ENCODE results near the gene C2orf72. TPM values are rescaled to one million over a fixed set of nuclear protein-coding genes. Genes with fewer than 3 reads are reported as not detected.
"Not testable (repeated sequence)": the region's sequence is repeated elsewhere in the genome, so short reads cannot be mapped to it uniquely, and the experiment has no call there.

Gene C2orf72
- polyA plus RNA-seq, 6 donors from 2014 or later, result not detected

- H3K9me3 Mint-ChIP-seq, result peaks cover 0 to 5% (median 0%) of the 10 kb centered on the region in 7 donors
- ATAC-seq (ENCODE audit: low read depth in 2 of 2) (no peak), DNase-seq (no peak)
- peaks cover 23 to 52% (median 44%) of the 10 kb centered on the region in 3 donors for H3K27me3 Mint-ChIP-seq
- no peaks in the 10 kb centered on the region for H3K4me1 Mint-ChIP-seq
- H3K36me3 Mint-ChIP-seq, result no peaks in the 10 kb centered on the region
- H3K4me3 Mint-ChIP-seq, result no peak overlapping the region
- H3K27ac Mint-ChIP-seq, result peak overlapping the region in 1 of 6 donors; percentile 84
Observed at GRCh38 chr2:231018184-231018583, 19.1 kb upstream of the C2orf72 start.

GRCh38 chr2:231025059-231025458 is 12.3 kb upstream of the C2orf72 start:
- H3K4me3 Mint-ChIP-seq; H3K9me3 Mint-ChIP-seq; H3K27ac Mint-ChIP-seq; ATAC-seq (ENCODE audit: low read depth in 2 of 2); H3K4me1 Mint-ChIP-seq; DNase-seq; H3K36me3 Mint-ChIP-seq: not testable (repeated sequence)
- peaks cover 4 to 33% (median 14%) of the 10 kb centered on the region in 3 donors for H3K27me3 Mint-ChIP-seq

- Mint-ChIP-seq H3K27me3 (peaks cover 0 to 31% (median 11%) of the 10 kb centered on the region in 3 donors), H3K36me3 (no peaks in the 10 kb centered on the region), H3K4me3 (no peak overlapping the region), H3K4me1 (peaks cover 0 to 5% (median under 1%) of the 10 kb centered on the region in 3 donors), H3K27ac (no peak overlapping the region), H3K9me3 (peaks cover 0 to 2% (median 0%) of the 10 kb centered on the region in 7 donors)
- DNase-seq (no peak), ATAC-seq (ENCODE audit: low read depth in 2 of 2) (no peak)
Observed at GRCh38 chr2:231028889-231029288, 8.4 kb upstream of the C2orf72 start.

GRCh38 chr2:231029563-231029962 is 7.8 kb upstream of the C2orf72 start:
- no peak overlapping the region for H3K27ac Mint-ChIP-seq

GRCh38 chr2:231030725-231031124 is 6.6 kb upstream of the C2orf72 start:
- DNase-seq (no peak), ATAC-seq (ENCODE audit: low read depth in 2 of 2) (no peak)
- H3K4me1 Mint-ChIP-seq, result peaks cover 6 to 16% (median 16%) of the 10 kb centered on the region in 3 donors
- H3K27me3 Mint-ChIP-seq, result peaks cover 0 to 28% (median 11%) of the 10 kb centered on the region in 3 donors
- H3K4me3 Mint-ChIP-seq, result no peak overlapping the region
- H3K9me3 Mint-ChIP-seq, result peaks cover 0 to 2% (median 0%) of the 10 kb centered on the region in 7 donors
- no peaks in the 10 kb centered on the region for H3K36me3 Mint-ChIP-seq
- no peak overlapping the region for H3K27ac Mint-ChIP-seq

More at GRCh38 chr2:231029563-231029962, 7.8 kb upstream of the C2orf72 start:
- DNase-seq, result no peak
- Mint-ChIP-seq H3K27me3 (peaks cover 0 to 31% (median 10%) of the 10 kb centered on the region in 3 donors), H3K4me1 (peaks cover 3 to 11% (median 8%) of the 10 kb centered on the region in 3 donors), H3K4me3 (no peak overlapping the region), H3K9me3 (peaks cover 0 to 2% (median 0%) of the 10 kb centered on the region in 7 donors), H3K36me3 (no peaks in the 10 kb centered on the region)
- ATAC-seq (ENCODE audit: low read depth in 2 of 2), result no peak

- peaks cover 6 to 24% (median 16%) of the 10 kb centered on the region in 3 donors for H3K4me1 Mint-ChIP-seq
- no peak overlapping the region for H3K4me3 Mint-ChIP-seq
- peaks cover 0 to 2% (median 0%) of the 10 kb centered on the region in 7 donors for H3K9me3 Mint-ChIP-seq
- H3K27ac Mint-ChIP-seq, result no peak overlapping the region
- ATAC-seq (ENCODE audit: low read depth in 2 of 2) (no peak), DNase-seq (no peak)
- H3K27me3 Mint-ChIP-seq, result peaks cover 11 to 36% (median 17%) of the 10 kb centered on the region in 3 donors
- no peaks in the 10 kb centered on the region for H3K36me3 Mint-ChIP-seq
Observed at GRCh38 chr2:231032575-231033140, 4.7 kb upstream of the C2orf72 start.

- H3K4me3 Mint-ChIP-seq, result no peak overlapping the region
- no peak for ATAC-seq (ENCODE audit: low read depth in 2 of 2)
- no peaks in the 10 kb centered on the region for H3K36me3 Mint-ChIP-seq
Observed at GRCh38 chr2:231033147-231034132, 3.9 kb upstream of the C2orf72 start.

GRCh38 chr2:231034291-231034882 is 2.9 kb upstream of the C2orf72 start:
- Mint-ChIP-seq H3K9me3 (peaks cover 0 to 2% (median 0%) of the 10 kb centered on the region in 7 donors), H3K4me1 (peaks cover 10 to 32% (median 21%) of the 10 kb centered on the region in 3 donors), H3K36me3 (no peaks in the 10 kb centered on the region), H3K27me3 (peaks cover 27 to 46% (median 30%) of the 10 kb centered on the region in 3 donors), H3K4me3 (peak overlapping the region in 1 of 8 donors; percentile 59), H3K27ac (peak overlapping the region in 1 of 6 donors; percentile 4)
- peak; percentile 77 for ATAC-seq (ENCODE audit: low read depth in 2 of 2)
- peak; percentile 21 for DNase-seq

More at GRCh38 chr2:231033147-231034132, 3.9 kb upstream of the C2orf72 start:
- Mint-ChIP-seq H3K27ac (no peak overlapping the region), H3K4me1 (peaks cover 10 to 28% (median 21%) of the 10 kb centered on the region in 3 donors), H3K27me3 (peaks cover 17 to 37% (median 20%) of the 10 kb centered on the region in 3 donors), H3K9me3 (peaks cover 0 to 2% (median 0%) of the 10 kb centered on the region in 7 donors)
- no peak for DNase-seq

- DNase-seq, result no peak
- Mint-ChIP-seq H3K27ac (no peak overlapping the region), H3K27me3 (peaks cover 44 to 64% (median 45%) of the 10 kb centered on the region in 3 donors), H3K36me3 (no peaks in the 10 kb centered on the region), H3K4me3 (peak overlapping the region in 4 of 8 donors; percentile 32 to 80 (median 42)), H3K9me3 (peaks cover 0 to 2% (median 0%) of the 10 kb centered on the region in 7 donors), H3K4me1 (peaks cover 10 to 32% (median 21%) of the 10 kb centered on the region in 3 donors)
- no peak for ATAC-seq (ENCODE audit: low read depth in 2 of 2)
Observed at GRCh38 chr2:231036131-231036530, 1.2 kb upstream of the C2orf72 start.

- no peak for ATAC-seq (ENCODE audit: low read depth in 2 of 2)
- DNase-seq, result no peak
- H3K4me3 Mint-ChIP-seq, result peak overlapping the region in 6 of 8 donors; percentile 32 to 80 (median 56)
- H3K9me3 Mint-ChIP-seq, result no peaks in the 10 kb centered on the region
- peaks cover 48 to 69% (median 49%) of the 10 kb centered on the region in 3 donors for H3K27me3 Mint-ChIP-seq
- no peaks in the 10 kb centered on the region for H3K36me3 Mint-ChIP-seq
- H3K4me1 Mint-ChIP-seq, result peaks cover 10 to 32% (median 21%) of the 10 kb centered on the region in 3 donors
- no peak overlapping the region for H3K27ac Mint-ChIP-seq
Observed at GRCh38 chr2:231036578-231037106, 681 bp upstream of the C2orf72 start.

GRCh38 chr2:231037731-231038482 is 584 bp downstream of the C2orf72 start:
- ATAC-seq (ENCODE audit: low read depth in 2 of 2) (peak; percentile 40 to 43), DNase-seq (no peak)
- H3K4me1 Mint-ChIP-seq, result peaks cover 10 to 32% (median 21%) of the 10 kb centered on the region in 3 donors
- H3K9me3 Mint-ChIP-seq, result no peaks in the 10 kb centered on the region
- H3K27ac Mint-ChIP-seq, result no peak overlapping the region
- H3K36me3 Mint-ChIP-seq, result no peaks in the 10 kb centered on the region
- peaks cover 48 to 68% (median 56%) of the 10 kb centered on the region in 3 donors for H3K27me3 Mint-ChIP-seq
- peak overlapping the region in 7 of 8 donors; percentile 64 to 85 (median 70) for H3K4me3 Mint-ChIP-seq
